Tibial artery (tissue), 4 donors: ENCODE results near the gene ABCA4.

Experiments
- DNase-seq, 2 donors: peaks; one replicate each; pipeline ENCODE4 v3.0.0-alpha.2; 2019
- H3K27ac ChIP-seq, 2 donors: fragments of 200-600 bp; sonication (generic) in 1 of 2; 1 replicate in 1 of 2; 2 replicates in 1 of 2; pipeline ENCODE4 v1.5.1; 2018 to 2019; ENCODE audit warnings: mild to moderate bottlenecking in 1 of 2
- H3K27me3 ChIP-seq, 2 donors: fragments of 200-600 bp; sonication (generic) in 1 of 2; one replicate each; pipeline versions ENCODE4 v1.5.1 to v1.6.0; 2016 to 2019
- H3K36me3 ChIP-seq, 3 donors: fragments of 200-600 bp; sonication (generic) in 2 of 3; one replicate each; pipeline ENCODE4 v1.5.1; 2016 to 2019; ENCODE audit warnings: mild to moderate bottlenecking in 2 of 3
- H3K4me1 ChIP-seq, 4 donors: fragments of 200-600 bp; sonication (generic) in 2 of 4; 1 replicate in 3 of 4; 2 replicates in 1 of 4; pipeline ENCODE4 v1.5.1; 2016 to 2019
- H3K4me3 ChIP-seq, 2 donors: fragments of 200-600 bp; sonication (generic) in 1 of 2; 1 replicate in 1 of 2; 2 replicates in 1 of 2; pipeline ENCODE4 v1.5.1; 2018 to 2019; ENCODE audit warnings: mild to moderate bottlenecking in 2 of 2
- H3K9me3 ChIP-seq, 3 donors: fragments of 200-600 bp; sonication (generic) in 1 of 3; one replicate each; pipeline ENCODE4 v1.5.1; 2016 to 2019
- intact Hi-C: fragments of 100-400 bp; cut with DNase I; formaldehyde crosslinking; loops from one replicate; pipeline ENCODE4 v1.15.0; 2023; ENCODE audit warnings: low total_unique reads
- TF ChIP-seq, protein P1 (sequence below), 2 experiments: fragments of 200-600 bp in 1 of 2; fragments of 450-650 bp in 1 of 2; IDR thresholded peaks; one replicate each; pipeline ENCODE4 v1.5.1; 2017 to 2019; ENCODE audit warnings: antibody characterized with exemption in 2 of 2, mild to moderate bottlenecking in 1 of 2, moderate library complexity in 1 of 2

ABCA4 gene

DNA sequence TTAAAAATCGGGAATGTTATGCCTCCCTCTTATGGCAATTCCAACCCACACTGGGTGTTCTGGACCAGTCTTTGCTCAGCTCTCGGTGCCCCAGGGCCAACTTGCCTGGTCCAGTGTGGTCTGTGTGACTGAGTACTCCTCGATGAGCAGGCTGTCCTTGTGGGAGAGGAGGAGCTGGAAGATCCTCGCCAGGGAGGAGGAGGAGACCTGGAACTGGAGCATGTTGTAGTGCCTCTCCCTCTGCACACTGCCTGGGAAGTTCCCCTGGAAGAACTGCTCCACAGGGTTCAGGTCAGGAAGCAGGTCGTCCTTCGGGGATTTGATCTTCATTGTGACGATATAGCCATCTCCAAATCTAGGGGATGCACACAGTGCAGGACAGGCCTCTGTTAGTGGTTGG, 123.2 kb downstream of the ABCA4 start:
- Histone ChIP-seq H3K9me3 (no peaks in the 10 kb centered on the region), H3K27ac (no peak overlapping the region), H3K4me3 (no peak overlapping the region), H3K4me1 (no peaks in the 10 kb centered on the region), H3K27me3 (no peaks in the 10 kb centered on the region), H3K36me3 (no peaks in the 10 kb centered on the region)
- DNase-seq, result no peak
- intact Hi-C loops, result no loop called here
- TF ChIP-seq, protein P1, sequence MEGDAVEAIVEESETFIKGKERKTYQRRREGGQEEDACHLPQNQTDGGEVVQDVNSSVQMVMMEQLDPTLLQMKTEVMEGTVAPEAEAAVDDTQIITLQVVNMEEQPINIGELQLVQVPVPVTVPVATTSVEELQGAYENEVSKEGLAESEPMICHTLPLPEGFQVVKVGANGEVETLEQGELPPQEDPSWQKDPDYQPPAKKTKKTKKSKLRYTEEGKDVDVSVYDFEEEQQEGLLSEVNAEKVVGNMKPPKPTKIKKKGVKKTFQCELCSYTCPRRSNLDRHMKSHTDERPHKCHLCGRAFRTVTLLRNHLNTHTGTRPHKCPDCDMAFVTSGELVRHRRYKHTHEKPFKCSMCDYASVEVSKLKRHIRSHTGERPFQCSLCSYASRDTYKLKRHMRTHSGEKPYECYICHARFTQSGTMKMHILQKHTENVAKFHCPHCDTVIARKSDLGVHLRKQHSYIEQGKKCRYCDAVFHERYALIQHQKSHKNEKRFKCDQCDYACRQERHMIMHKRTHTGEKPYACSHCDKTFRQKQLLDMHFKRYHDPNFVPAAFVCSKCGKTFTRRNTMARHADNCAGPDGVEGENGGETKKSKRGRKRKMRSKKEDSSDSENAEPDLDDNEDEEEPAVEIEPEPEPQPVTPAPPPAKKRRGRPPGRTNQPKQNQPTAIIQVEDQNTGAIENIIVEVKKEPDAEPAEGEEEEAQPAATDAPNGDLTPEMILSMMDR (IDR thresholded peaks at IDR 0.05), result no peak

DNA sequence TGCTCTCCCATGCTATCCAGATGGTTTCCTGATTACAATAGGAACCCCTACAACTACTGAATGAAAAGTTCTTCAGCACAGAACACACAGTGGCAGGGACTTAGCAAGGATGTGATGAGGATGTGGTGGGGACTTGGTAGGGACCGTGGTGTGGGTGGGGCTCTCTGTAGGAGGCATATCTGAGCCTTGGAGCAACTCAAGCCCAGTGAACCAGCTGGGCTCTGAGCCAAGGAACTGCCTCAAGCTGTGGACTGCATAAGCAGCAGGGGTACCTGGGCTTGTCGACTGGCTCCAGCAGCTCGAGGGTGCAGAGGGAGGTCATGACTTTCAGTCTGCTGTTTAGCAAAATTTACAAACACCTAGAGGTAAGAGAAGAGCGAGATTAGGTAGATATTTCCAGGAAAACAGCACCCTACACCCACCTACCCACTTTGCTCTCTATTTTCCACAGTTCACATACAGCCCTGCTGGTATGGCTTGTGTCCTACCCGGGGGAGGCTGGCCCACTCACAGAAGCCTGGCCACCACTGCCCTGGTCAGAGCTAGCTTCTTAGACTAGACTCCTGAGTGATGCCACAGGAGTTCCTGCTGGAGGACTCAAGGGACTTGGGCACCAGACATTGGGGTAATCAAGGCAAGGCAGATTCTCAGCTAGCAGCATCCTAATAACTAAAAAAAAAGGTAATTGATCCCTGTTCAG, 125.0 kb downstream of the ABCA4 start:
- TF ChIP-seq, protein P1 (IDR thresholded peaks at IDR 0.05), result no peak
- no peaks in the 10 kb centered on the region for H3K9me3 ChIP-seq
- no peak overlapping the region for H3K27ac ChIP-seq
- H3K4me1 ChIP-seq, result no peaks in the 10 kb centered on the region
- no peak for DNase-seq
- no peaks in the 10 kb centered on the region for H3K36me3 ChIP-seq
- no peak overlapping the region for H3K4me3 ChIP-seq
- intact Hi-C loops, result no loop called here
- H3K27me3 ChIP-seq, result no peaks in the 10 kb centered on the region

DNA sequence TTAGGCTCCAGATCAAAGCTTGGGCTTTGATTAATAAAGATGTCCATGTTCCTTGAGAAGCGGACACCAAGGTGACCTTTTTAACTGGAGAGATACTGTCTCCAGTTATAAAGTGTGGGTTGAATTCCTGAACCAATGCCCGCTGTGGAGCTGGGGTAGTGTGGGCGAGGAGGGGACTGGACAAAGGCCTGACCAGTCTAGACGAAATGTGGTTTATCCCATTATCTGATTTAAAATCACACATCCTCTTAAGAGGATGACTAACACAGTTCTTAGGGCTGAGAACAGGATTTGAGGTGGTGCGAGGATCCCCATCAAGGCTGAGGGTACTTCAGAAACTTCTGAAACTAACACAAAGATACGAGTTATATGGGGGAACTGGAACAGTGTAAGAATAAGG, 127.2 kb downstream of the ABCA4 start:
- TF ChIP-seq, protein P1 (IDR thresholded peaks at IDR 0.05), result no peak
- Histone ChIP-seq H3K9me3 (no peaks in the 10 kb centered on the region), H3K27me3 (no peaks in the 10 kb centered on the region), H3K4me3 (no peak overlapping the region), H3K36me3 (no peaks in the 10 kb centered on the region), H3K4me1 (no peaks in the 10 kb centered on the region), H3K27ac (no peak overlapping the region)
- intact Hi-C loops, result loop anchor here (5.0 kb wide), 1 partner anchor 1334 kb away; no protein-coding TSS in a partner anchor
- no peak for DNase-seq

DNA sequence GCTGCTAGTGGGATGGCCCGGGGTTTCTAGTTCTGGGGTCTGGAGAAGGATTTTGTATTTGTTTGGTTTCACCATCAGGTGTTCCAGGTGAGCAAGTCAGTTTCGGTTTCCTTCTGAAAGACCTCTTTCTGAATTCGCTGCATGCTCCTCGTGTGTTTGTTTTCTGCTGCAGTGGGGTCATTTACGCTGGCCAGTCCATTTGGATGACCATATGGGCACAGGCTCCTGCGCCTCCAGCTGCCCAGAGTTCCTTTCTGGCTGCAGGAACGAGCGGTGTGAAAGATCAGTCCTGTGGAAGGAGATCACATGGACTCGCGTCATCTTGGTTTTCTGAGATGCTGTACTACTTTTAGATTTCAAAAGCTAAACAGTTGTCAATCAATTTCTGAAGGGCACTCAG, 128.0 kb downstream of the ABCA4 start:
- no peak overlapping the region for H3K4me3 ChIP-seq

DNA sequence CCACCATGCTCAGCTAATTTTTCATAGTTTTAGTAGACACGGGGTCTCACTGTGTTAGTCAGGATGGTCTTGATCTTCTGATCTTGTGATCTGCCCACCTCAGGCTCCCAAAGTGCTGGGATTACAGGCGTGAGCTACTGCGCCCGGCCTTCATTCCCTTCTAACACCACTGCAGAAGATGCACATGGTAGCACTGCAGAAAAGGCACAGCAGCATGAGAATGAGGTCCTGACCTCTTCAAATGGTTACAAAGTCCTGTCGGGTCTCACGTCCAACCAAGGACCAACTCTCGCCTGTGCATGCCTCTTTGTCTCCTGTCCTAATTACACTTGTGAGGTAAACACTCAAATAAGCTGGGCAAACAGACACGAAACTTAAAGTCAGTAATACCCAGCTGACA, 128.8 kb downstream of the ABCA4 start:
- H3K27me3 ChIP-seq, result no peaks in the 10 kb centered on the region
- no peak overlapping the region for H3K4me3 ChIP-seq
- intact Hi-C loops, result loop anchor here (5.0 kb wide), 1 partner anchor 1335 kb away; no protein-coding TSS in a partner anchor
- no peak overlapping the region for H3K27ac ChIP-seq
- TF ChIP-seq, protein P1 (IDR thresholded peaks at IDR 0.05), result no peak
- no peaks in the 10 kb centered on the region for H3K36me3 ChIP-seq
- no peaks in the 10 kb centered on the region for H3K4me1 ChIP-seq
- no peak for DNase-seq
- no peaks in the 10 kb centered on the region for H3K9me3 ChIP-seq

More for the DNA sequence above, 128.0 kb downstream of the ABCA4 start:
- H3K4me1 ChIP-seq, result no peaks in the 10 kb centered on the region
- H3K36me3 ChIP-seq, result no peaks in the 10 kb centered on the region
- no peaks in the 10 kb centered on the region for H3K27me3 ChIP-seq
- no peak overlapping the region for H3K27ac ChIP-seq
- TF ChIP-seq, protein P1 (IDR thresholded peaks at IDR 0.05), result no peak
- intact Hi-C loops, result loop anchor here (5.0 kb wide), 1 partner anchor 1334 kb away; no protein-coding TSS in a partner anchor
- DNase-seq, result no peak
- H3K9me3 ChIP-seq, result no peaks in the 10 kb centered on the region
